GM12878 (cell line): ENCODE data around the gene SIL1. TPM values are rescaled to one million over a fixed set of nuclear protein-coding genes. Genes with fewer than 3 reads are reported as not detected.

ENCODE experiments used
- ATAC-seq: fragments of 200-7000 bp; cut with Tn5 transposase; 3 replicates; pipeline ENCODE4 v1.9.1; 2020; ENCODE audit warnings: mild to moderate bottlenecking, moderate library complexity
- BruUV-seq: library from RNA; stranded (reverse); fragments of 400-500 nt; replicated peaks from 2 replicates; lab custom pipeline; 2021; lab: Mats Ljungman, UMichigan
- CTCF ChIA-PET: fragments of 300-600 bp; sonication (Branson Sonifier 250); formaldehyde crosslinking; extraction: SDS; loops from one replicate; lab custom pipeline; 2021; ENCODE audit warnings: inconsistent platforms; lab: Yijun Ruan, JAX
- POLR2A ChIA-PET: fragments of 350-600 bp; formaldehyde crosslinking; extraction: SDS; loops from one replicate; lab custom pipeline; 2021; ENCODE audit warnings: inconsistent platforms; lab: Charles Lee
- RAD21 ChIA-PET: fragments of 300-600 bp; sonication (Branson Sonifier 250); formaldehyde crosslinking; loops from one replicate; lab custom pipeline; 2023; ENCODE audit warnings: antibody characterized with exemption; ENCODE audit not compliant: unreplicated experiment; lab: Charles Lee
- SMC1A ChIA-PET: fragments of 300-600 bp; sonication (Branson Sonifier 250); formaldehyde crosslinking; loops from one replicate; lab custom pipeline; 2023; ENCODE audit not compliant: unreplicated experiment, uncharacterized antibody; lab: Charles Lee
- DNase-seq: peaks from one replicate; pipeline ENCODE4 v3.0.0-alpha.2; 2011; ENCODE audit warnings: low read depth, low spot score
- FAIRE-seq: peaks from 3 replicates; lab custom pipeline; 2011; peaks lifted over from hg19 to GRCh38; lab: Jason Lieb, UNC
- H2AFZ ChIP-seq: 2 replicates; pipeline ENCODE4 v1.6.0; 2011; ENCODE audit warnings: low read depth, low read length, control low read depth; ENCODE audit not compliant: control insufficient read depth
- H3K27ac ChIP-seq: 2 replicates; pipeline ENCODE4 v1.5.1; 2011; ENCODE audit warnings: control low read depth; ENCODE audit not compliant: control insufficient read depth, insufficient read depth
- H3K27me3 ChIP-seq, 2 experiments: replicated peaks in 1 of 2; 2 replicates each; pipeline versions ENCODE4 v1.6.0 to v1.6.1; 2011; ENCODE audit warnings: low read length in 1 of 2; ENCODE audit not compliant: control insufficient read depth in 2 of 2, insufficient read depth in 2 of 2
- H3K36me3 ChIP-seq, 2 experiments: 2 replicates each; pipeline ENCODE4 v1.5.1; 2011; ENCODE audit warnings: low read length in 1 of 2; ENCODE audit not compliant: control insufficient read depth in 2 of 2, insufficient read depth in 2 of 2
- H3K4me1 ChIP-seq: 2 replicates; pipeline ENCODE4 v1.6.1; 2011; ENCODE audit warnings: mild to moderate bottlenecking, low read length, moderate library complexity, mixed read lengths; ENCODE audit not compliant: control insufficient read depth, insufficient read depth
- H3K4me2 ChIP-seq: 2 replicates; pipeline ENCODE4 v1.6.0; 2011; ENCODE audit warnings: control low read depth; ENCODE audit not compliant: control insufficient read depth, insufficient read depth
- H3K4me3 ChIP-seq: fragments of 200-600 bp; sonication (generic); 2 replicates; pipeline ENCODE4 v1.5.1; 2016
- H3K79me2 ChIP-seq: 2 replicates; pipeline ENCODE4 v1.6.0; 2011; ENCODE audit warnings: low read length; ENCODE audit not compliant: control insufficient read depth, insufficient read depth
- H3K9ac ChIP-seq: 2 replicates; pipeline ENCODE4 v1.8.0; 2011; ENCODE audit warnings: low read length, control low read depth, mixed read lengths; ENCODE audit not compliant: control insufficient read depth, insufficient read depth
- H3K9me3 ChIP-seq: replicated peaks from 3 replicates; pipeline ENCODE4 v1.5.1; 2011; ENCODE audit warnings: mild to moderate bottlenecking, low read length; ENCODE audit not compliant: control insufficient read depth, insufficient read depth
- H4K20me1 ChIP-seq: 2 replicates; pipeline ENCODE4 v1.6.0; 2011; ENCODE audit not compliant: control insufficient read depth, insufficient read depth
- ASH2L ChIP-seq: fragments of 300-600, 200-600 bp; sonication (generic); IDR thresholded peaks from 2 replicates; pipeline ENCODE4 v1.6.1; 2017; ENCODE audit warnings: low read depth, mild to moderate bottlenecking, borderline replicate concordance
- BACH1 ChIP-seq: fragments of 450-650 bp; IDR thresholded peaks from 2 replicates; pipeline ENCODE4 v1.6.1; 2017; ENCODE audit warnings: mild to moderate bottlenecking, borderline replicate concordance
- BRCA1 ChIP-seq: IDR thresholded peaks from 2 replicates; pipeline ENCODE4 v1.6.1; 2011; ENCODE audit warnings: low read depth, low read length, improper control_type of control experiment
- FOS ChIP-seq: IDR thresholded peaks from 3 replicates; pipeline ENCODE4 v1.6.1; 2011; ENCODE audit warnings: borderline replicate concordance; ENCODE audit not compliant: insufficient read length; ENCODE audit errors: extremely low read depth
- IKZF1 ChIP-seq: fragments of 450-650 bp; conservative IDR thresholded peaks from 2 replicates; pipeline ENCODE4 v1.6.1; 2017; ENCODE audit warnings: antibody characterized with exemption, mild to moderate bottlenecking
- MTA2 ChIP-seq: fragments of 450-650 bp; IDR thresholded peaks from 2 replicates; pipeline ENCODE4 v1.6.1; 2016; ENCODE audit warnings: low read depth, mild to moderate bottlenecking, moderate library complexity
- MYB ChIP-seq: fragments of 150-350 bp; IDR thresholded peaks from 2 replicates; pipeline ENCODE4 v1.6.1; 2014; ENCODE audit warnings: mild to moderate bottlenecking, low read depth, low read length, borderline replicate concordance
- NFYA ChIP-seq: IDR thresholded peaks from 2 replicates; pipeline ENCODE4 v1.6.1; 2011; ENCODE audit warnings: low read depth, mild to moderate bottlenecking, low read length, improper control_type of control experiment, borderline replicate concordance
- POLR2AphosphoS2 ChIP-seq: IDR thresholded peaks from 2 replicates; pipeline ENCODE4 v1.6.1; 2011; ENCODE audit warnings: low read depth, mild to moderate bottlenecking, low read length, improper control_type of control experiment, moderate library complexity
- ZSCAN29 ChIP-seq: fragments of 450-650 bp; IDR thresholded peaks from 2 replicates; pipeline ENCODE4 v1.6.1; 2017; ENCODE audit warnings: mild to moderate bottlenecking, moderate library complexity
- WGBS: methylation state at CpG from one replicate; pipeline ENCODE4 v1.1.6; 2016; ENCODE audit warnings: low lambda C conversion rate; ENCODE audit not compliant: insufficient replicate concordance, insufficient coverage; ENCODE audit errors: missing lambda C conversion rate; 5-methylcytosine and 5-hydroxymethylcytosine counted together
- in situ Hi-C: fragments of 300-500 bp; cut with MboI; formaldehyde crosslinking; loops from 9 replicates; pipeline ENCODE4 v1.14.3; 2018; ENCODE audit warnings: mixed read lengths
- intact Hi-C: fragments of 100-400 bp; cut with micrococcal nuclease; formaldehyde crosslinking; loops from one replicate; pipeline ENCODE4 v1.14.2; 2022; ENCODE audit not compliant: unreplicated experiment
- polyA plus RNA-seq, 11 experiments: library from polyadenylated mRNA; depleted of rRNA in 4 of 11; unstranded in 6 of 11; stranded (reverse) in 5 of 11; fragments of >200 nt; fragmentation: Nextera tagmentation in 4 of 11; fragmentation: Illumina TruSeq in 1 of 11; extraction: Ambion mirVana in 4 of 11; extraction: Trizol in 1 of 11; gene quantifications; 1 replicate in 1 of 11; 2 replicates in 10 of 11; pipeline versions ENCODE4 v1.2.1 to v1.2.3, GENCODE V29; 2011 to 2016; ENCODE audit warnings: inconsistent platforms in 2 of 11, missing spikeins in 2 of 11, low read depth in 1 of 11
- total RNA-seq, 4 experiments: library from RNA; depleted of rRNA in 3 of 4; stranded (reverse); fragments of >200 nt in 3 of 4; fragmentation: Illumina TruSeq in 1 of 4; extraction: Trizol in 1 of 4; gene quantifications; 2 replicates each; pipeline versions ENCODE4 v1.2.1 to v1.2.3, GENCODE V29; 2013 to 2021
- TF ChIP-seq, protein P1 (sequence below): fragments of 450-650 bp; IDR thresholded peaks from 2 replicates; pipeline ENCODE4 v1.6.1; 2018; ENCODE audit warnings: mild to moderate bottlenecking, low read depth, moderate library complexity; ENCODE audit not compliant: partially characterized antibody
- TF ChIP-seq, protein P2 (sequence below): IDR thresholded peaks from 2 replicates; pipeline ENCODE4 v1.6.1; 2011; ENCODE audit warnings: mild to moderate bottlenecking, low read depth, low read length, moderate library complexity; ENCODE audit not compliant: insufficient replicate concordance

SIL1 gene
- total and polyA plus RNA-seq, 10 of the 15 experiments (the other 5 are each of a cell fraction or from before 2014, with no cell fraction given), result 4.1 to 49.8 (median 29.4) TPM

DNA sequence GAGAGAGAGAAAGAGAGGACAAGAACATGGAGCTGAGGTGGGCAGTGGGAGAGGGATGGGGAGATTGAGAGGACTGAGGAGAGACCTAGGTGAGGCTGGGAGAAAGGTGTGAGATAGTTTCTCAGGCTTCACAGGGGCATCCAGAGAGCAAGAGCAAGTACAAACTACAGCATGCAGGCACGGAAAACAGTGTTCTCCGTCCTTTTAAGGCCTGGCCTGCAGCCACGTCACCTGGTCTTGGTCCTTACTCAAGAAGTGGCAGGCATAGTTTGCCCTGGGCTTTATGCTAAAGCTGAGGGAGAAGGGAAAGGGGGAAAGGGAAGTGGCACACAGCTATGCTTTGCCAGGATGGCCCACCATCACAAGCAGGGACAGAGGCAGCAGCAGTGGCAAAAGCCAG lies 65.7 kb downstream of the SIL1 start:
- ATAC-seq, result no peak
- ChIA-PET SMC1A (interaction anchor here (0.6 kb wide), 1 partner anchor 166 kb away, joined by 3 read pairs; no protein-coding TSS in a partner anchor), RAD21 (interaction anchor here (0.8 kb wide), 1 partner anchor 105 kb away, joined by 3 read pairs; no protein-coding TSS in a partner anchor), CTCF (interaction anchor here (0.8 to 1.0 kb wide), 2 partner anchors 9 to 129 kb away, joined by 3 to 4 read pairs; no protein-coding TSS in a partner anchor), POLR2A (interaction anchor here (0.5 to 0.6 kb wide), 2 partner anchors 64 to 386 kb away, joined by 3 to 5 read pairs; no protein-coding TSS in a partner anchor)
- TF ChIP-seq FOS, result no peak
- TF ChIP-seq MTA2, result no peak
- TF ChIP-seq MYB, result no peak
- no peaks in the 10 kb centered on the region; the same call in 1 of the 2 replicates for H4K20me1 ChIP-seq
- no peaks in the 10 kb centered on the region for H3K9me3 ChIP-seq
- H3K36me3 ChIP-seq, result peaks cover 0 to 6% of the 10 kb centered on the region in 2 experiments; a peak in 2 of 4 replicates
- DNase-seq, result no peak
- no peaks in the 10 kb centered on the region for H3K79me2 ChIP-seq
- in situ Hi-C loops (no loop called here), intact Hi-C loops (no loop called here)
- no peak overlapping the region for H3K27ac ChIP-seq
- no peak overlapping the region for H3K4me2 ChIP-seq
- no TSS peak for BruUV-seq
- FAIRE-seq, result no peak
- no peak overlapping the region for H3K4me3 ChIP-seq
- H2AFZ ChIP-seq, result no peak overlapping the region
- no peaks in the 10 kb centered on the region for H3K27me3 ChIP-seq
- H3K9ac ChIP-seq, result no peak overlapping the region
- WGBS, result 100% methylated on average over 2 of the region's 3 CpGs
- no peaks in the 10 kb centered on the region; the same call in 1 of the 2 replicates for H3K4me1 ChIP-seq

DNA sequence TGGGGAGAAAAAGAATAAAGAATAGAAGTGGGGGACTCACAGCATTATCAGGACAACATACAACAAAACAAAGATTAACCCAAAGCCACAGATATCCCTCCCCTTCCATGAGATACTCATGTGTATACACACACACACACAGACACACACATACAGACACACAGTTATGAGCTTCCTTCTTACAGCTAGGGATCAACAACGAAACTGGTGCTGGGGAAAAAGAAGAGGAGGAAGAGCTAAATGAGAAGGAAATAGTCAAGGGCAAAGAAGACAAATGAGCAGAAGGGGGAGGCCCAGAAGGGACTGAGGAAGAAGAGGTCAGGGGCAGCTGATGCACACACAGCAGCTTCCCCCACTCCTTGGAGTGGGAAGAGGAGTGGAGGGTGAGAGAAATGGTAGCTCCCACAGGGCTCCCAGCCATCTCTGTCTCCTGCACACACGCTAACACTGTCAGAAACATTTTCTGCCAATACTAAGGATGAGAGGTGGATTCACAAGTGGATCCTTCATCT lies 66.2 kb downstream of the SIL1 start:
- FAIRE-seq (no peak), ATAC-seq (no peak), DNase-seq (no peak)
- SMC1A ChIA-PET, result interaction anchor here (0.6 kb wide), 1 partner anchor 166 kb away, joined by 3 read pairs; no protein-coding TSS in a partner anchor
- Histone ChIP-seq H4K20me1 (no peaks in the 10 kb centered on the region; the same call in 1 of the 2 replicates), H3K27ac (no peak overlapping the region), H3K36me3 (peaks cover 0 to 8% of the 10 kb centered on the region in 2 experiments; a peak in 2 of 4 replicates), H3K27me3 (no peaks in the 10 kb centered on the region), H3K4me3 (no peak overlapping the region), H3K79me2 (no peaks in the 10 kb centered on the region), H2AFZ (no peak overlapping the region), H3K9me3 (no peaks in the 10 kb centered on the region), H3K4me2 (no peak overlapping the region), H3K4me1 (no peaks in the 10 kb centered on the region; the same call in 1 of the 2 replicates), H3K9ac (no peak overlapping the region)
- WGBS, result 50% methylated on average over 2 of the region's 2 CpGs
- in situ Hi-C loops (no loop called here), intact Hi-C loops (no loop called here)
- BruUV-seq, result no TSS peak
- RAD21 ChIA-PET, result interaction anchor here (0.8 kb wide), 1 partner anchor 105 kb away, joined by 3 read pairs; no protein-coding TSS in a partner anchor
- POLR2A ChIA-PET, result interaction anchor here (0.6 kb wide), 1 partner anchor 64 kb away, joined by 5 read pairs; no protein-coding TSS in a partner anchor
- CTCF ChIA-PET, result interaction anchor here (1.0 kb wide), 1 partner anchor 9 kb away, joined by 3 read pairs; no protein-coding TSS in a partner anchor
- no peak for TF ChIP-seq ZSCAN29
- TF ChIP-seq, protein P1, sequence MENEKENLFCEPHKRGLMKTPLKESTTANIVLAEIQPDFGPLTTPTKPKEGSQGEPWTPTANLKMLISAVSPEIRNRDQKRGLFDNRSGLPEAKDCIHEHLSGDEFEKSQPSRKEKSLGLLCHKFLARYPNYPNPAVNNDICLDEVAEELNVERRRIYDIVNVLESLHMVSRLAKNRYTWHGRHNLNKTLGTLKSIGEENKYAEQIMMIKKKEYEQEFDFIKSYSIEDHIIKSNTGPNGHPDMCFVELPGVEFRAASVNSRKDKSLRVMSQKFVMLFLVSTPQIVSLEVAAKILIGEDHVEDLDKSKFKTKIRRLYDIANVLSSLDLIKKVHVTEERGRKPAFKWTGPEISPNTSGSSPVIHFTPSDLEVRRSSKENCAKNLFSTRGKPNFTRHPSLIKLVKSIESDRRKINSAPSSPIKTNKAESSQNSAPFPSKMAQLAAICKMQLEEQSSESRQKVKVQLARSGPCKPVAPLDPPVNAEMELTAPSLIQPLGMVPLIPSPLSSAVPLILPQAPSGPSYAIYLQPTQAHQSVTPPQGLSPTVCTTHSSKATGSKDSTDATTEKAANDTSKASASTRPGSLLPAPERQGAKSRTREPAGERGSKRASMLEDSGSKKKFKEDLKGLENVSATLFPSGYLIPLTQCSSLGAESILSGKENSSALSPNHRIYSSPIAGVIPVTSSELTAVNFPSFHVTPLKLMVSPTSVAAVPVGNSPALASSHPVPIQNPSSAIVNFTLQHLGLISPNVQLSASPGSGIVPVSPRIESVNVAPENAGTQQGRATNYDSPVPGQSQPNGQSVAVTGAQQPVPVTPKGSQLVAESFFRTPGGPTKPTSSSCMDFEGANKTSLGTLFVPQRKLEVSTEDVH, result no peak
- TF ChIP-seq NFYA, result no peak
- TF ChIP-seq BACH1, result no peak
- TF ChIP-seq ASH2L, result no peak
- no peak for TF ChIP-seq IKZF1
- TF ChIP-seq POLR2AphosphoS2, result no peak
- TF ChIP-seq, protein P2, sequence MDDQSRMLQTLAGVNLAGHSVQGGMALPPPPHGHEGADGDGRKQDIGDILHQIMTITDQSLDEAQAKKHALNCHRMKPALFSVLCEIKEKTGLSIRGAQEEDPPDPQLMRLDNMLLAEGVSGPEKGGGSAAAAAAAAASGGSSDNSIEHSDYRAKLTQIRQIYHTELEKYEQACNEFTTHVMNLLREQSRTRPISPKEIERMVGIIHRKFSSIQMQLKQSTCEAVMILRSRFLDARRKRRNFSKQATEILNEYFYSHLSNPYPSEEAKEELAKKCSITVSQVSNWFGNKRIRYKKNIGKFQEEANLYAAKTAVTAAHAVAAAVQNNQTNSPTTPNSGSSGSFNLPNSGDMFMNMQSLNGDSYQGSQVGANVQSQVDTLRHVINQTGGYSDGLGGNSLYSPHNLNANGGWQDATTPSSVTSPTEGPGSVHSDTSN, result no peak
- TF ChIP-seq BRCA1, result no peak
